Measurements from ENCODE around the gene UBE2D2. TPM values are rescaled to one million over a fixed set of nuclear protein-coding genes. Genes with fewer than 3 reads are reported as not detected.

The UBE2D2 gene
- total RNA-seq, result 46.5 and 49.8 TPM in 2 replicates

GRCh38 chr5:139560752-139561654 lies at the start of gene UBE2D2:
TSS of gene UBE2D2 (plus strand) at chr5:139561339. CDS start at chr5:139561792, 453 bp downstream.

GRCh38 chr5:139648205-139649081 lies 87.3 kb downstream of the UBE2D2 start, which contains the start of gene CXXC5:
TSS of gene CXXC5 (plus strand) at chr5:139648349. CDS start at chr5:139680524, 32,175 bp downstream.

Other genes with a start within 250 kb of the UBE2D2 start
- gene PAIP2, start 219.5 kb upstream of the UBE2D2 start, total RNA-seq, result 84.4 and 92.4 TPM in 2 replicates
- not detected in 2 replicates for gene SLC23A1, start 178.0 kb upstream of the UBE2D2 start, total RNA-seq
- gene MZB1, start 171.4 kb upstream of the UBE2D2 start, total RNA-seq, result not detected in 2 replicates
- 0.87 and 1.00 TPM in 2 replicates for gene PROB1, start 166.2 kb upstream of the UBE2D2 start, total RNA-seq
- gene SPATA24, start 157.2 kb upstream of the UBE2D2 start, total RNA-seq, result 4.0 and 4.9 TPM in 2 replicates
- 4.1 and 8.7 TPM in 2 replicates for gene DNAJC18, start 121.8 kb upstream of the UBE2D2 start, total RNA-seq
- 0.25 and 0.55 TPM in 2 replicates for gene ECSCR, start 98.6 kb upstream of the UBE2D2 start, total RNA-seq
- gene SMIM33, start 90.3 kb upstream of the UBE2D2 start, total RNA-seq, result not detected in 2 replicates
- gene STING1, start 78.6 kb upstream of the UBE2D2 start, total RNA-seq, result 8.6 and 9.5 TPM in 2 replicates
- gene CXXC5, start 87.0 kb downstream of the UBE2D2 start, total RNA-seq, result 48.5 and 68.6 TPM in 2 replicates
- gene PSD2, start 234.5 kb downstream of the UBE2D2 start, total RNA-seq, result under 0.01 and 0.12 TPM in 2 replicates